Psoas muscle (tissue), 8 donors: ENCODE data around the gene P2RY14. TPM values are rescaled to one million over a fixed set of nuclear protein-coding genes. Genes with fewer than 3 reads are reported as not detected.

Experiments used
- ATAC-seq, 4 donors: fragments of 200-7000 bp; cut with Tn5 transposase; one replicate each; pipeline ENCODE4 v1.9.1; 2020; ENCODE audit warnings: moderate library complexity in 3 of 4, mild to moderate bottlenecking in 2 of 4
- DNase-seq, 2 donors: peaks; one replicate each; pipeline ENCODE4 v3.0.0-alpha.2; 2020
- H3K27ac ChIP-seq: fragments of 200-600 bp; one replicate; pipeline ENCODE4 v1.8.0; 2022
- H3K27me3 ChIP-seq, 3 donors: fragments of 200-600 bp in 1 of 3; one replicate each; pipeline versions ENCODE4 v1.6.1 to v1.8.0; 2013 to 2022; ENCODE audit warnings: low read length in 2 of 3, mild to moderate bottlenecking in 2 of 3, moderate library complexity in 1 of 3; ENCODE audit not compliant: insufficient read depth in 3 of 3
- H3K36me3 ChIP-seq, 2 donors: fragments of 200-600 bp in 1 of 2; one replicate each; pipeline versions ENCODE4 v1.6.1 to v1.8.0; 2013 to 2022; ENCODE audit warnings: low read depth in 1 of 2, mild to moderate bottlenecking in 1 of 2, moderate library complexity in 1 of 2; ENCODE audit not compliant: insufficient read depth in 1 of 2
- H3K4me1 ChIP-seq: fragments of 200-600 bp; one replicate; pipeline ENCODE4 v1.8.0; 2022
- H3K4me3 ChIP-seq: fragments of 200-600 bp; one replicate; pipeline ENCODE4 v1.8.0; 2022; ENCODE audit warnings: mild to moderate bottlenecking
- H3K9me3 ChIP-seq: fragments of 200-600 bp; one replicate; pipeline ENCODE4 v1.8.0; 2022
- CTCF ChIP-seq: fragments of 200-600 bp; IDR thresholded peaks from one replicate; pipeline ENCODE4 v1.8.0; 2022; ENCODE audit warnings: antibody characterized with exemption
- WGBS, 3 donors: extraction: QIAGEN DNeasy Blood & Tissue Kit; methylation state at CpG; one replicate each; pipeline versions ENCODE4 v1.1.6 to v1.1.7; 2013; 5-methylcytosine and 5-hydroxymethylcytosine counted together
- intact Hi-C, 2 donors: fragments of 100-400 bp; cut with DNase I; formaldehyde crosslinking; loops; one replicate each; pipeline versions ENCODE4 v1.11.0 to v1.14.2; 2022
- polyA plus RNA-seq, 3 donors: library from polyadenylated mRNA; stranded (reverse); fragments of 200-250 nt; gene quantifications; one replicate each; pipeline ENCODE4 v1.2.3, GENCODE V29; 2013
- total RNA-seq, 4 donors: library from RNA; stranded (reverse); fragmentation: NEBNext Ultra II Directional in 2 of 4; extraction: Animal tissue kit (Norgen Biotek cat#: 25700) in 2 of 4; gene quantifications; one replicate each; pipeline versions ENCODE4 v1.2.1 to v1.2.4, GENCODE V29; 2021 to 2023
- donor health status: healthy with polysubstance abuse.
- donor health status: DM: no; HTN: no; CAD: no; lungs with moderate emphysema.
- donor health status: Bipolar disorder and iron deficiency.
- donor health status: healthy.
- donor health status: DM: yes; HTN: yes; CAD: no.
- donor health status: DM: no; HTN: no; CAD: no.
- donor health status: DM: no; HTN: no; CAD: no.
- donor health status: DM: yes; HTN: yes; CAD: no.

The P2RY14 gene
- total and polyA plus RNA-seq, 7 donors, result 0.55 to 1.9 (median 1.2) TPM

DNA sequence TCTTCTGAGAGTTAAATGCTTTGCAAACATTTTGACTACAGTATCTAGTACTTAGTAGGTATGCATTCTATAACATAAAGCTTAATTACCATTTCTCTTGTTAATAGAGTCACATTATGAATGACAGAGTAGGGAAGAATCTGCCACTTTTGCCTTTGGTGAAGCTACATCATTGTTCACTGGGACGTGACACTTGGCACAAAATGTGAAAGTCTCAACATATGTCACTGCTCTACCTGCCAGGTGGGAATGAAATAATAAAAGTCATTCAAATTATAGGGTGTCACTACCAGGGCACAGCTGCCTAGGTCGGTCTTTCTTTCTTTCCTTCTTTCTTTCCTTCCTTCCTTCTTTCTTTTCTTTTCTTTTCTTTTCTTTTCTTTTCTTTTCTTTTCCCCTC lies 20.7 kb upstream of the P2RY14 start:
- Histone ChIP-seq H3K27ac (no peak overlapping the region), H3K9me3 (no peaks in the 10 kb centered on the region), H3K36me3 (no peaks in the 10 kb centered on the region), H3K4me3 (no peak overlapping the region), H3K27me3 (peaks cover 0 to 6% (median 0%) of the 10 kb centered on the region in 3 donors), H3K4me1 (no peaks in the 10 kb centered on the region)
- TF ChIP-seq CTCF, result no peak
- intact Hi-C loops, result no loop called here
- WGBS, 3 donors, result 69 to 85% (median 77%) methylated on average over 2 of the region's 2 CpGs
- no peak for DNase-seq
- ATAC-seq, result no peak

DNA sequence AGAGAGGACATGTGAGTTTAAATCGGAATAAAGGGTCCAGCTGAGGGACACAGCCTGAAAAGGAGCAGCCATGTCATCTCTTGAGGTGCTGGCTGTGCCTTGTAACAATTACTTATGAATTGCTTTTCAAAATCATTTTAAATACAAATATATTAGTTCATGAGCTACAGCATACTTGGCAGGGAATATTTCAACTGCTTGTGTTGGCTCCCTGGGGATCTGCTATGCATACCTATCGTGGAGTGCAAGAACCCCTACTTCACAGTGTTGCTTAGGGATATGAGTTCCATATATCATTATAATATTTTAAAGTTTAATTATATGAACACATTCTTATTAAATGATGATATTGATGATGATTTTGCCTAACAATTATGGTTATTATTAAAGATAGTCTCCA lies 19.1 kb upstream of the P2RY14 start:
- no peaks in the 10 kb centered on the region for H3K4me1 ChIP-seq
- H3K4me3 ChIP-seq, result no peak overlapping the region
- no peak for TF ChIP-seq CTCF
- H3K9me3 ChIP-seq, result no peaks in the 10 kb centered on the region
- DNase-seq, result no peak
- H3K27me3 ChIP-seq, result no peaks in the 10 kb centered on the region
- ATAC-seq, result no peak
- WGBS, 3 donors, result 27 to 52% (median 49%) methylated on average over 2 of the region's 2 CpGs
- intact Hi-C loops, result no loop called here
- no peak overlapping the region for H3K27ac ChIP-seq
- H3K36me3 ChIP-seq, result no peaks in the 10 kb centered on the region

DNA sequence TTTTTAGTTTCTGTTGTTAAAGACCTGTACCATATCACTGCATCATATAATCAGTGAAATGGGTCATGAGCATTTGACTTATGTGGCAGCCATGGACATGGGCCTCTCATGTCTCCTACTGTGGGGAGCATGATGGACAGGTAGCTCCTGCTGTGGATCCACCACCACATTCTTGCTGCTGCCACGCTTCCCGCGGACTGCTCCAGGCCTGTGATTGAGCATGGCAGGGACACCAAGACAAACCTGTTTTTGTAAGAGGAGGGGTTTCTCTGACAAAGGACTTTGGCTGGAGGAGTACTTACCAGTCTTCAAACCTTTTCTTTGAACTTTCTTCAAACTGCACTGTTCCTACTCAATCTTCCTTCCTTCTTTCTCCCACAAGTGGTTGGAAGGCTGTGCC lies 17.9 kb upstream of the P2RY14 start:
- WGBS, 3 donors, result 79 to 86% (median 80%) methylated on average over 3 of the region's 3 CpGs

GRCh38 chr3:151293127-151293526 lies 14.8 kb upstream of the P2RY14 start:
- Histone ChIP-seq H3K9me3 (no peaks in the 10 kb centered on the region), H3K27ac (no peak overlapping the region), H3K36me3 (no peaks in the 10 kb centered on the region), H3K4me3 (no peak overlapping the region), H3K27me3 (no peaks in the 10 kb centered on the region), H3K4me1 (no peaks in the 10 kb centered on the region)
- WGBS, 3 donors, result 56 to 61% (median 60%) methylated on average over 6 of the region's 6 CpGs
- DNase-seq (no peak), ATAC-seq (no peak)
- intact Hi-C loops, result no loop called here
- TF ChIP-seq CTCF, result no peak

More for the DNA sequence above, 17.9 kb upstream of the P2RY14 start:
- Histone ChIP-seq H3K36me3 (no peaks in the 10 kb centered on the region), H3K27ac (no peak overlapping the region), H3K9me3 (no peaks in the 10 kb centered on the region), H3K4me3 (no peak overlapping the region), H3K4me1 (no peaks in the 10 kb centered on the region), H3K27me3 (no peaks in the 10 kb centered on the region)
- DNase-seq (no peak), ATAC-seq (no peak)
- intact Hi-C loops, result no loop called here
- TF ChIP-seq CTCF, result no peak

- Histone ChIP-seq H3K27ac (no peak overlapping the region), H3K9me3 (no peaks in the 10 kb centered on the region), H3K36me3 (no peaks in the 10 kb centered on the region), H3K4me1 (no peaks in the 10 kb centered on the region), H3K4me3 (no peak overlapping the region), H3K27me3 (no peaks in the 10 kb centered on the region)
- intact Hi-C loops, result no loop called here
- no peak for ATAC-seq
- peak; percentile 22 for TF ChIP-seq CTCF
- WGBS, 3 donors, result 70 to 78% (median 73%) methylated on average over 3 of the region's 3 CpGs
- DNase-seq, result no peak
Measured at GRCh38 chr3:151290673-151291072, 12.3 kb upstream of the P2RY14 start.
